ENCODE data around the gene EGLN2.
"Not testable (repeated sequence)": the region's sequence is repeated elsewhere in the genome, so short reads cannot be mapped to it uniquely, and the experiment has no call there.

EGLN2 gene

GRCh38 chr19:40850277-40850676 is 51.3 kb downstream of the EGLN2 start, which contains the start of gene CYP2A6:
Gene CYP2A6 (minus strand): TSS chr19:40850447. CDS start chr19:40850426, 21 bp downstream.
- DNase-seq: not testable (repeated sequence)

- not testable (repeated sequence) for DNase-seq
These were observed 53.6 kb downstream of the EGLN2 start for GRCh38 chr19:40852467-40853152.
